ENCODE measurements around the gene SKP1. TPM values are rescaled to one million over a fixed set of nuclear protein-coding genes. Genes with fewer than 3 reads are reported as not detected.
A peak's percentile ranks its signal among the peaks of the same experiment; 100 is the strongest.

Gene SKP1
- polyA plus RNA-seq, 1 of the 3 experiments (the other 2 are of a cell fraction), result 407 TPM

DNA sequence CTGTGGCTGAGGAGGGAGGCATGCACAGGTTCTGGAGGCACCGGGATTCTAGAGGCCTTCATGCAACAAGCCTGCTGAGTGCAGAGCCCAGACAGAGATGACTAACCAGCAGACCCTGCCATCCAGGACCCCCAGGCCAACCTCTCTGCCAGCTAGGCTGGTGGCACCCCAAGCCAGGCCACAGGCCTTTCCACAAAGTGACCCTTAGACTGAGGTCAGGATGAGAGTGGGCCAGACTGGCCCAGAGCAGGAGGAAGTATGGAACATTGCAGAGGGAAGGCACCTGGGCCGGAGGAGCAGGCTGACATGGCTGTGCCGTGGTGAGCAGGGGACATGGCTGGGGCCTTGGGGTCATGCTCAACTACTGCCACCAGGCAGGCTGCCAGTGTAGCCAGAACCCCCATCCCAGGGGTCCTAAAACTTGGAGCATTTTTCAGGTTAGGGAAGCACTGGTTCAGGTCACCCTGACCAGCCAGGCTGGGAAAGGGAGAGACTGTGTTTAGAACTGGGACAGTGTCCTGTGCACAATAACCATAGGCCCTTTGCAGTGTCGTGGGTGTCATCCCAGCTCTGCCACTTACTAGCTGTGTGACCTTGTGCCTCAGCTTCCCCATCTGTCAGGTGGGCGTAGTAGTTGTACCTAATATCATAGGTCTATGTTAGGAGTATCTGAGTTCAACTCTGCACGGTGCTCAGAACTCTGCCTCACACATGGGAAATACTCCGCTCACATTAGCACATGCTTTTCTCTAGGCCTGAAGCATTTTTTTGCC lies 45.0 kb downstream of the SKP1 start:
- Histone ChIP-seq H2AFZ (ENCODE audit: low read depth) (no peak overlapping the region), H3F3A (replicated peaks; ENCODE audit: insufficient read depth) (peaks cover 4% of the 10 kb centered on the region), H3K4me1 (ENCODE audit: control insufficient read depth in 1 of 2, insufficient read depth in 2 of 2, low read depth in 1 of 2, low read length in 1 of 2) (peaks cover 13 to 75% of the 10 kb centered on the region in 2 experiments; a peak in 2 of 4 replicates), H3K4me2 (no peak overlapping the region), H3K79me2 (ENCODE audit: insufficient read depth) (no peaks in the 10 kb centered on the region), H3K36me3 (replicated peaks in 1 of 2; ENCODE audit: control insufficient read depth in 1 of 2, insufficient read depth in 2 of 2, low read length in 1 of 2) (peaks cover 4 to 44% of the 10 kb centered on the region in 2 experiments), H3K4me3 (ENCODE audit: low read depth in 2 of 2, low read length in 1 of 2) (no peak overlapping the region), H3K9me2 (no peaks in the 10 kb centered on the region), H3K27ac (ENCODE audit: low read depth in 2 of 2, low read length in 1 of 2) (peak overlapping the region in 1 of 2 experiments; percentile 30; a peak in 1 of 4 replicates), H4K20me1 (ENCODE audit: insufficient read depth) (peaks cover 13% of the 10 kb centered on the region; the same call in 1 of the 2 replicates), H3K9ac (no peak overlapping the region), H3K27me3 (ENCODE audit: insufficient read depth) (no peaks in the 10 kb centered on the region), H3K9me3 (no peaks in the 10 kb centered on the region)
- POLR2A ChIA-PET, result no interaction called here
- 97% methylated on average over 5 of the region's 7 CpGs for WGBS (ENCODE audit: low lambda C conversion rate)
- CTCF ChIA-PET, result interaction anchor here (1.0 to 11.5 kb wide), 5 partner anchors 8 to 92 kb away, joined by 3 to 152 read pairs (median 12); no protein-coding TSS in a partner anchor
- no peak for DNase-seq
- TF ChIP-seq GATA2 (CRISPR knock-in tag; IDR thresholded peaks at IDR 0.05), result no peak
- TF ChIP-seq, protein P1, sequence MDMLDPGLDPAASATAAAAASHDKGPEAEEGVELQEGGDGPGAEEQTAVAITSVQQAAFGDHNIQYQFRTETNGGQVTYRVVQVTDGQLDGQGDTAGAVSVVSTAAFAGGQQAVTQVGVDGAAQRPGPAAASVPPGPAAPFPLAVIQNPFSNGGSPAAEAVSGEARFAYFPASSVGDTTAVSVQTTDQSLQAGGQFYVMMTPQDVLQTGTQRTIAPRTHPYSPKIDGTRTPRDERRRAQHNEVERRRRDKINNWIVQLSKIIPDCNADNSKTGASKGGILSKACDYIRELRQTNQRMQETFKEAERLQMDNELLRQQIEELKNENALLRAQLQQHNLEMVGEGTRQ (IDR thresholded peaks at IDR 0.05; ENCODE audit: borderline replicate concordance, low read depth, low read length), result no peak
- TF ChIP-seq, protein P2, sequence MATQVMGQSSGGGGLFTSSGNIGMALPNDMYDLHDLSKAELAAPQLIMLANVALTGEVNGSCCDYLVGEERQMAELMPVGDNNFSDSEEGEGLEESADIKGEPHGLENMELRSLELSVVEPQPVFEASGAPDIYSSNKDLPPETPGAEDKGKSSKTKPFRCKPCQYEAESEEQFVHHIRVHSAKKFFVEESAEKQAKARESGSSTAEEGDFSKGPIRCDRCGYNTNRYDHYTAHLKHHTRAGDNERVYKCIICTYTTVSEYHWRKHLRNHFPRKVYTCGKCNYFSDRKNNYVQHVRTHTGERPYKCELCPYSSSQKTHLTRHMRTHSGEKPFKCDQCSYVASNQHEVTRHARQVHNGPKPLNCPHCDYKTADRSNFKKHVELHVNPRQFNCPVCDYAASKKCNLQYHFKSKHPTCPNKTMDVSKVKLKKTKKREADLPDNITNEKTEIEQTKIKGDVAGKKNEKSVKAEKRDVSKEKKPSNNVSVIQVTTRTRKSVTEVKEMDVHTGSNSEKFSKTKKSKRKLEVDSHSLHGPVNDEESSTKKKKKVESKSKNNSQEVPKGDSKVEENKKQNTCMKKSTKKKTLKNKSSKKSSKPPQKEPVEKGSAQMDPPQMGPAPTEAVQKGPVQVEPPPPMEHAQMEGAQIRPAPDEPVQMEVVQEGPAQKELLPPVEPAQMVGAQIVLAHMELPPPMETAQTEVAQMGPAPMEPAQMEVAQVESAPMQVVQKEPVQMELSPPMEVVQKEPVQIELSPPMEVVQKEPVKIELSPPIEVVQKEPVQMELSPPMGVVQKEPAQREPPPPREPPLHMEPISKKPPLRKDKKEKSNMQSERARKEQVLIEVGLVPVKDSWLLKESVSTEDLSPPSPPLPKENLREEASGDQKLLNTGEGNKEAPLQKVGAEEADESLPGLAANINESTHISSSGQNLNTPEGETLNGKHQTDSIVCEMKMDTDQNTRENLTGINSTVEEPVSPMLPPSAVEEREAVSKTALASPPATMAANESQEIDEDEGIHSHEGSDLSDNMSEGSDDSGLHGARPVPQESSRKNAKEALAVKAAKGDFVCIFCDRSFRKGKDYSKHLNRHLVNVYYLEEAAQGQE (IDR thresholded peaks at IDR 0.05; ENCODE audit: low read depth, low read length), result no peak
- TF ChIP-seq YY1 (IDR thresholded peaks at IDR 0.05; ENCODE audit: low read depth), result no peak
- TF ChIP-seq TCF12 (IDR thresholded peaks at IDR 0.05), result no peak
- no peak for TF ChIP-seq EP300 (IDR thresholded peaks at IDR 0.05; ENCODE audit: borderline replicate concordance in 1 of 2, low read depth in 1 of 2, low read length in 1 of 2)
- TF ChIP-seq EZH2phosphoT487 (IDR thresholded peaks at IDR 0.05; ENCODE audit: borderline replicate concordance, low read depth), result no peak
- TF ChIP-seq, protein P3, sequence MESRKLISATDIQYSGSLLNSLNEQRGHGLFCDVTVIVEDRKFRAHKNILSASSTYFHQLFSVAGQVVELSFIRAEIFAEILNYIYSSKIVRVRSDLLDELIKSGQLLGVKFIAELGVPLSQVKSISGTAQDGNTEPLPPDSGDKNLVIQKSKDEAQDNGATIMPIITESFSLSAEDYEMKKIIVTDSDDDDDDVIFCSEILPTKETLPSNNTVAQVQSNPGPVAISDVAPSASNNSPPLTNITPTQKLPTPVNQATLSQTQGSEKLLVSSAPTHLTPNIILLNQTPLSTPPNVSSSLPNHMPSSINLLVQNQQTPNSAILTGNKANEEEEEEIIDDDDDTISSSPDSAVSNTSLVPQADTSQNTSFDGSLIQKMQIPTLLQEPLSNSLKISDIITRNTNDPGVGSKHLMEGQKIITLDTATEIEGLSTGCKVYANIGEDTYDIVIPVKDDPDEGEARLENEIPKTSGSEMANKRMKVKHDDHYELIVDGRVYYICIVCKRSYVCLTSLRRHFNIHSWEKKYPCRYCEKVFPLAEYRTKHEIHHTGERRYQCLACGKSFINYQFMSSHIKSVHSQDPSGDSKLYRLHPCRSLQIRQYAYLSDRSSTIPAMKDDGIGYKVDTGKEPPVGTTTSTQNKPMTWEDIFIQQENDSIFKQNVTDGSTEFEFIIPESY (IDR thresholded peaks at IDR 0.05; ENCODE audit: borderline replicate concordance, low read depth), result no peak
- TF ChIP-seq NFIC (IDR thresholded peaks at IDR 0.05; ENCODE audit: borderline replicate concordance), result no peak
- no peak for TF ChIP-seq NRF1 (IDR thresholded peaks at IDR 0.05; ENCODE audit: low read depth, low read length)
- TF ChIP-seq FOSL2 (IDR thresholded peaks at IDR 0.05; ENCODE audit: borderline replicate concordance, low read depth), result no peak
- no peak for TF ChIP-seq RCOR1 (IDR thresholded peaks at IDR 0.05; ENCODE audit: low read length)
- TF ChIP-seq JUND (IDR thresholded peaks at IDR 0.05), result no peak
- TF ChIP-seq MEF2A (IDR thresholded peaks at IDR 0.05; ENCODE audit: borderline replicate concordance, low read depth), result no peak
- TF ChIP-seq RAD21 (IDR thresholded peaks at IDR 0.05; ENCODE audit: low read length), result no peak
- TF ChIP-seq TEAD4 (IDR thresholded peaks at IDR 0.05; ENCODE audit: borderline replicate concordance, insufficient read depth), result no peak
- TF ChIP-seq, protein P4, sequence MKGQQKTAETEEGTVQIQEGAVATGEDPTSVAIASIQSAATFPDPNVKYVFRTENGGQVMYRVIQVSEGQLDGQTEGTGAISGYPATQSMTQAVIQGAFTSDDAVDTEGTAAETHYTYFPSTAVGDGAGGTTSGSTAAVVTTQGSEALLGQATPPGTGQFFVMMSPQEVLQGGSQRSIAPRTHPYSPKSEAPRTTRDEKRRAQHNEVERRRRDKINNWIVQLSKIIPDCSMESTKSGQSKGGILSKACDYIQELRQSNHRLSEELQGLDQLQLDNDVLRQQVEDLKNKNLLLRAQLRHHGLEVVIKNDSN (IDR thresholded peaks at IDR 0.05; ENCODE audit: borderline replicate concordance, low read depth), result no peak
